ENCODE results near the gene LONRF2.

LONRF2 gene

GRCh38 chr2:100253786-100254185 lies 68.5 kb downstream of the LONRF2 start:
- peaks cover 3% of the 10 kb centered on the region for H3K4me1 ChIP-seq (ENCODE audit: insufficient read depth, low read length, poor library complexity, severe bottlenecking)
- TF ChIP-seq CTCF (conservative IDR thresholded peaks at IDR 0.05; ENCODE audit: low read length), result no peak
- TF ChIP-seq EZH2phosphoT487 (IDR thresholded peaks at IDR 0.05; ENCODE audit: borderline replicate concordance), result no peak
- no peak overlapping the region for H3K4me2 ChIP-seq (ENCODE audit: low read depth, low read length, poor library complexity, severe bottlenecking)
- H4K20me1 ChIP-seq (ENCODE audit: insufficient read depth, low read length, poor library complexity, severe bottlenecking), result no peaks in the 10 kb centered on the region
- H3F3A ChIP-seq (ENCODE audit: low read depth), result no peaks in the 10 kb centered on the region
- no peaks in the 10 kb centered on the region for H3K9me2 ChIP-seq (replicated peaks; ENCODE audit: low read depth, low read length)
- H3K9me3 ChIP-seq (ENCODE audit: insufficient read depth, low read depth, low read length), result no peaks in the 10 kb centered on the region
- H3K4me3 ChIP-seq (ENCODE audit: low read length, poor library complexity, severe bottlenecking), result no peak overlapping the region
- H3K27me3 ChIP-seq (ENCODE audit: insufficient read depth, low read length, poor library complexity, severe bottlenecking), result no peaks in the 10 kb centered on the region
- no peaks in the 10 kb centered on the region for H3K36me3 ChIP-seq (ENCODE audit: insufficient read depth, low read length)
- H2AFZ ChIP-seq (ENCODE audit: low read length), result no peak overlapping the region
- H3K9ac ChIP-seq (ENCODE audit: low read depth, low read length, poor library complexity, severe bottlenecking), result no peak overlapping the region
- no peaks in the 10 kb centered on the region for H3K79me2 ChIP-seq (ENCODE audit: insufficient read depth, low read length)

- Histone ChIP-seq H3K4me1 (ENCODE audit: insufficient read depth, low read length, poor library complexity, severe bottlenecking) (peaks cover 3% of the 10 kb centered on the region), H3K36me3 (ENCODE audit: insufficient read depth, low read length) (no peaks in the 10 kb centered on the region), H3K4me3 (ENCODE audit: low read length, poor library complexity, severe bottlenecking) (no peak overlapping the region), H3K27me3 (ENCODE audit: insufficient read depth, low read length, poor library complexity, severe bottlenecking) (no peaks in the 10 kb centered on the region), H4K20me1 (ENCODE audit: insufficient read depth, low read length, poor library complexity, severe bottlenecking) (no peaks in the 10 kb centered on the region), H3K9me3 (ENCODE audit: insufficient read depth, low read depth, low read length) (no peaks in the 10 kb centered on the region), H3K79me2 (ENCODE audit: insufficient read depth, low read length) (no peaks in the 10 kb centered on the region), H3F3A (ENCODE audit: low read depth) (no peaks in the 10 kb centered on the region), H3K9ac (ENCODE audit: low read depth, low read length, poor library complexity, severe bottlenecking) (no peak overlapping the region), H2AFZ (ENCODE audit: low read length) (no peak overlapping the region), H3K9me2 (replicated peaks; ENCODE audit: low read depth, low read length) (no peaks in the 10 kb centered on the region), H3K4me2 (ENCODE audit: low read depth, low read length, poor library complexity, severe bottlenecking) (no peak overlapping the region)
- TF ChIP-seq CTCF (conservative IDR thresholded peaks at IDR 0.05; ENCODE audit: low read length) (no peak), EZH2phosphoT487 (IDR thresholded peaks at IDR 0.05; ENCODE audit: borderline replicate concordance) (no peak)
Measured at GRCh38 chr2:100252811-100253698, 69.2 kb downstream of the LONRF2 start.

GRCh38 chr2:100250645-100251044 lies 71.7 kb downstream of the LONRF2 start:
- H4K20me1 ChIP-seq (ENCODE audit: insufficient read depth, low read length, poor library complexity, severe bottlenecking), result no peaks in the 10 kb centered on the region
- no peaks in the 10 kb centered on the region for H3K27me3 ChIP-seq (ENCODE audit: insufficient read depth, low read length, poor library complexity, severe bottlenecking)
- H3K9ac ChIP-seq (ENCODE audit: low read depth, low read length, poor library complexity, severe bottlenecking), result no peak overlapping the region
- H3K4me2 ChIP-seq (ENCODE audit: low read depth, low read length, poor library complexity, severe bottlenecking), result no peak overlapping the region
- H3K4me3 ChIP-seq (ENCODE audit: low read length, poor library complexity, severe bottlenecking), result no peak overlapping the region
- no peaks in the 10 kb centered on the region for H3K36me3 ChIP-seq (ENCODE audit: insufficient read depth, low read length)
- H3K79me2 ChIP-seq (ENCODE audit: insufficient read depth, low read length), result no peaks in the 10 kb centered on the region
- H2AFZ ChIP-seq (ENCODE audit: low read length), result no peak overlapping the region
- no peaks in the 10 kb centered on the region for H3K9me2 ChIP-seq (replicated peaks; ENCODE audit: low read depth, low read length)
- H3K9me3 ChIP-seq (ENCODE audit: insufficient read depth, low read depth, low read length), result no peaks in the 10 kb centered on the region
- H3F3A ChIP-seq (ENCODE audit: low read depth), result no peaks in the 10 kb centered on the region
- TF ChIP-seq CTCF (conservative IDR thresholded peaks at IDR 0.05; ENCODE audit: low read length) (no peak), EZH2phosphoT487 (IDR thresholded peaks at IDR 0.05; ENCODE audit: borderline replicate concordance) (no peak)
- peaks cover 3% of the 10 kb centered on the region for H3K4me1 ChIP-seq (ENCODE audit: insufficient read depth, low read length, poor library complexity, severe bottlenecking)
